SK-N-SH (cell line): ENCODE results near the gene ITGA2.

Source experiments
- CTCF ChIP-seq: fragments of 200-600 bp; sonication (generic); IDR thresholded peaks from 2 replicates; pipeline ENCODE4 v1.6.1; 2017; ENCODE audit warnings: antibody characterized with exemption, mild to moderate bottlenecking, moderate library complexity
- EP300 ChIP-seq, 2 experiments: IDR thresholded peaks; 2 replicates each; pipeline versions ENCODE4 v1.4.0 to v1.6.1; 2012; ENCODE audit warnings: borderline replicate concordance in 1 of 2, low read depth in 1 of 2, low read length in 1 of 2
- JUND ChIP-seq: IDR thresholded peaks from 2 replicates; pipeline ENCODE4 v1.4.0; 2012
- MAX ChIP-seq: IDR thresholded peaks from 2 replicates; pipeline ENCODE4 v1.4.0; 2012; ENCODE audit warnings: low read depth
- MXI1 ChIP-seq: IDR thresholded peaks from 2 replicates; pipeline ENCODE4 v1.6.1; 2012; ENCODE audit warnings: mild to moderate bottlenecking, low read depth, low read length, improper control_type of control experiment
- REST ChIP-seq: IDR thresholded peaks from 2 replicates; pipeline ENCODE4 v1.6.1; 2012; ENCODE audit warnings: mild to moderate bottlenecking, low read depth, low read length, moderate library complexity

- TF ChIP-seq REST, result no peak
- no peak for TF ChIP-seq MXI1
- no peak for TF ChIP-seq EP300 (IDR thresholded peaks at IDR 0.05; ENCODE audit: borderline replicate concordance in 1 of 2, low read depth in 1 of 2, low read length in 1 of 2)
- no peak for TF ChIP-seq CTCF
- TF ChIP-seq JUND, result no peak
- no peak for TF ChIP-seq MAX
Measured at GRCh38 chr5:53111139-53111538, 122.0 kb downstream of the ITGA2 start.
